ENCODE data around the gene PRRT4.

GRCh38 chr7:128378637-128379036 is 17.1 kb upstream of the PRRT4 start:
- TF ChIP-seq CTCF (optimal IDR thresholded peaks at IDR 0.05 in 1 of 3, IDR thresholded peaks at IDR 0.05 in 1 of 3, conservative IDR thresholded peaks at IDR 0.05 in 1 of 3; ENCODE audit: extremely low read depth in 1 of 3, insufficient read depth in 2 of 3, low read length in 3 of 3) (no peak), EZH2 (IDR thresholded peaks at IDR 0.05; ENCODE audit: low read length) (no peak)
